Measurements from ENCODE around the gene TMOD1.

GRCh38 chr9:97628668-97629067 lies 127.2 kb downstream of the TMOD1 start:
- no peak for TF ChIP-seq RAD21 (IDR thresholded peaks at IDR 0.05; ENCODE audit: low read length)
- no peak for TF ChIP-seq CTCF (IDR thresholded peaks at IDR 0.05)
- no peak for TF ChIP-seq MEF2A (IDR thresholded peaks at IDR 0.05; ENCODE audit: borderline replicate concordance, low read depth)
- TF ChIP-seq, protein P1, sequence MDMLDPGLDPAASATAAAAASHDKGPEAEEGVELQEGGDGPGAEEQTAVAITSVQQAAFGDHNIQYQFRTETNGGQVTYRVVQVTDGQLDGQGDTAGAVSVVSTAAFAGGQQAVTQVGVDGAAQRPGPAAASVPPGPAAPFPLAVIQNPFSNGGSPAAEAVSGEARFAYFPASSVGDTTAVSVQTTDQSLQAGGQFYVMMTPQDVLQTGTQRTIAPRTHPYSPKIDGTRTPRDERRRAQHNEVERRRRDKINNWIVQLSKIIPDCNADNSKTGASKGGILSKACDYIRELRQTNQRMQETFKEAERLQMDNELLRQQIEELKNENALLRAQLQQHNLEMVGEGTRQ (IDR thresholded peaks at IDR 0.05; ENCODE audit: borderline replicate concordance, low read depth, low read length), result no peak
- TF ChIP-seq ELF1 (IDR thresholded peaks at IDR 0.05), result no peak
- TF ChIP-seq PBX3 (IDR thresholded peaks at IDR 0.05), result no peak
- no peak for TF ChIP-seq YY1 (IDR thresholded peaks at IDR 0.05; ENCODE audit: low read depth)
- no peak for TF ChIP-seq NFIC (IDR thresholded peaks at IDR 0.05; ENCODE audit: borderline replicate concordance)
- TF ChIP-seq, protein P2, sequence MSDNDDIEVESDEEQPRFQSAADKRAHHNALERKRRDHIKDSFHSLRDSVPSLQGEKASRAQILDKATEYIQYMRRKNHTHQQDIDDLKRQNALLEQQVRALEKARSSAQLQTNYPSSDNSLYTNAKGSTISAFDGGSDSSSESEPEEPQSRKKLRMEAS (IDR thresholded peaks at IDR 0.05; ENCODE audit: low read depth), result no peak
- no peak for TF ChIP-seq USF1 (IDR thresholded peaks at IDR 0.05; ENCODE audit: borderline replicate concordance, low read depth)
- TF ChIP-seq POLR2AphosphoS5 (IDR thresholded peaks at IDR 0.05; ENCODE audit: low read depth, low read length), result no peak
- no peak for TF ChIP-seq TAF1 (IDR thresholded peaks at IDR 0.05; ENCODE audit: borderline replicate concordance, low read depth, low read length)
- no peak for TF ChIP-seq TEAD4 (IDR thresholded peaks at IDR 0.05; ENCODE audit: borderline replicate concordance, insufficient read depth)
- no peak for TF ChIP-seq SIN3A (IDR thresholded peaks at IDR 0.05; ENCODE audit: borderline replicate concordance, low read depth, low read length)
